AG04449 (cell line): ENCODE measurements around the gene MICALL2.
"Not testable (repeated sequence)": the region's sequence is repeated elsewhere in the genome, so short reads cannot be mapped to it uniquely, and the experiment has no call there.

Experiments used
- CTCF ChIA-PET: fragments of 350-600 bp; formaldehyde crosslinking; extraction: SDS; loops from one replicate; lab custom pipeline; 2021; ENCODE audit warnings: antibody characterized with exemption; lab: Yijun Ruan, JAX
- POLR2A ChIA-PET: fragments of 400-600, 350-600 bp; formaldehyde crosslinking; extraction: SDS; loops from one replicate; lab custom pipeline; 2020; ENCODE audit warnings: antibody characterized with exemption, inconsistent platforms; lab: Yijun Ruan, JAX
- DNase-seq: peaks from one replicate; pipeline ENCODE4 v3.0.0-alpha.2; 2010; ENCODE audit warnings: low read depth, low spot score
- H3K4me3 ChIP-seq: 2 replicates; pipeline ENCODE4 v1.5.1; 2011; ENCODE audit warnings: low read depth, mild to moderate bottlenecking, control low read depth, low read length
- CTCF ChIP-seq: IDR thresholded peaks from one replicate; pipeline ENCODE4 v1.5.1; 2011; ENCODE audit warnings: mild to moderate bottlenecking, moderate library complexity, low read length, control low read depth, inconsistent platforms; ENCODE audit not compliant: insufficient read depth; ENCODE audit errors: missing control alignments

Gene MICALL2

GRCh38 chr7:1449951-1450350, 9.3 kb downstream of the MICALL2 start:
- H3K4me3 ChIP-seq = no peak overlapping the region
- TF ChIP-seq CTCF = no peak
- DNase-seq = no peak
- ChIA-PET CTCF (interaction anchor here (1.8 to 2.7 kb wide), 2 partner anchors 17 to 24 kb away, joined by 8 to 11 read pairs; no protein-coding TSS in a partner anchor), POLR2A (no interaction called here)

- no peak overlapping the region for H3K4me3 ChIP-seq
- TF ChIP-seq CTCF = no peak
- DNase-seq = no peak
- CTCF ChIA-PET = interaction anchor here (0.9 to 2.7 kb wide), 3 partner anchors 8 to 25 kb away, joined by 3 to 11 read pairs (median 8); no protein-coding TSS in a partner anchor
- POLR2A ChIA-PET = interaction anchor here (0.6 kb wide), 1 partner anchor 94 kb away, joined by 3 read pairs; no protein-coding TSS in a partner anchor
These were observed 9.8 kb downstream of the MICALL2 start for GRCh38 chr7:1449501-1449900.

- ChIA-PET POLR2A (interaction anchor here (0.6 to 1.2 kb wide), 2 partner anchors 10 to 94 kb away, joined by 3 to 5 read pairs; no protein-coding TSS in a partner anchor), CTCF (interaction anchor here (0.9 to 2.7 kb wide), 4 partner anchors 9 to 25 kb away, joined by 3 to 11 read pairs (median 6); no protein-coding TSS in a partner anchor)
These were observed 10.3 kb downstream of the MICALL2 start for GRCh38 chr7:1448958-1449357.

GRCh38 chr7:1447551-1448244, 11.6 kb downstream of the MICALL2 start:
- POLR2A ChIA-PET = interaction anchor here (1.2 kb wide), 1 partner anchor 11 kb away, joined by 5 read pairs; no protein-coding TSS in a partner anchor
- DNase-seq = no peak
- no peak overlapping the region for H3K4me3 ChIP-seq
- CTCF ChIA-PET = interaction anchor here (1.0 to 1.4 kb wide), 3 partner anchors 14 to 16 kb away, joined by 3 to 4 read pairs (median 4); no protein-coding TSS in a partner anchor
- no peak for TF ChIP-seq CTCF

More at GRCh38 chr7:1448958-1449357, 10.3 kb downstream of the MICALL2 start:
- DNase-seq = no peak
- H3K4me3 ChIP-seq = no peak overlapping the region
- TF ChIP-seq CTCF = no peak

- ChIA-PET CTCF (interaction anchor here (1.0 to 1.4 kb wide), 2 partner anchors 14 to 15 kb away, joined by 3 to 4 read pairs; no protein-coding TSS in a partner anchor), POLR2A (no interaction called here)
- no peak for DNase-seq
- H3K4me3 ChIP-seq = no peak overlapping the region
- TF ChIP-seq CTCF = no peak
These were observed 12.2 kb downstream of the MICALL2 start for GRCh38 chr7:1447112-1447511.

- ChIA-PET CTCF (interaction anchor here (1.0 to 1.4 kb wide), 2 partner anchors 13 to 14 kb away, joined by 3 to 4 read pairs; no protein-coding TSS in a partner anchor), POLR2A (no interaction called here)
- H3K4me3 ChIP-seq = no peak overlapping the region
- DNase-seq = no peak
- TF ChIP-seq CTCF = no peak
These were observed 12.6 kb downstream of the MICALL2 start for GRCh38 chr7:1446620-1447032.

- DNase-seq, POLR2A ChIA-PET, H3K4me3 ChIP-seq: not testable (repeated sequence)
- CTCF ChIA-PET = interaction anchor here (1.4 kb wide), 1 partner anchor 14 kb away, joined by 3 read pairs; no protein-coding TSS in a partner anchor
These were observed 13.2 kb downstream of the MICALL2 start for GRCh38 chr7:1446026-1446425.
